Putamen (tissue), 1 donor: Measurements from ENCODE around the gene CDH4.

Source experiments
- DNase-seq: peaks from one replicate; pipeline ENCODE4 v3.0.0-alpha.2; 2016; ENCODE audit warnings: low spot score

The CDH4 gene

DNA sequence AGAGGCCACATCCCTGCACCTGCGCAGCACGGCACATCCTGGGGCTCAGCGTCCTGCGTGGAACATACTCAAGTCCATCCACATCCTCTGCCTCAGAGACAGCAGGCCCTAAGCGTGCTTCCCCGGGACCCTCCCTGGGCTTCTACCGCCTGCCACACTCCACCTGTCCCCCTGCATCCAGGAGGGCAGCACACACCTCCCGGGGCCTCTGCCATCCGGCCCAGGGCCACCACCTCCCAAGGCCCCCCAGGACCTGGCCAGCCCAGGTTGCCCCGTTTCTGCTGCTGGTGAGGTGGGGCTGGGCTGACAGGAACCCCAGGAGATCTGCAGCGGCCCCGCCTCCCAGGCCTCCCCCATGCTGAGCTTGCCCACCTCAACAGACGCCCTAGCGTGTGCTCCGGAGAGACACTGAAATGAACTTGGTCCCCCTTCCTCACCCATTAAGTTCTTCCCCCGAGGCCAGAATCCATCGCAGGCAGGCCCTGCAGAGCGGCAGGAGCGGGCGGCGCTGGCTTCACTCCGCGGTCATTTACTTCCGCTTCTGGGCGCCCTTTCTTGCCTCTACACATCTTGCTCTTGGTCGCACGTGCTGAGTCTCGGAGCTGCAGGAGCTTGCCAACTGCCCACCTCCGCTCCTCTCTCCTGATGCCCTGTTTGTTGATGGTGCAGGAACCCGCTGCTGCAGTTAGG lies 578.3 kb downstream of the CDH4 start:
- DNase-seq: no peak

GRCh38 chr20:61830991-61831390 lies 578.9 kb downstream of the CDH4 start:
- no peak for DNase-seq

GRCh38 chr20:61832181-61832580 lies 580.1 kb downstream of the CDH4 start:
- no peak for DNase-seq

GRCh38 chr20:61833807-61834610 lies 581.9 kb downstream of the CDH4 start:
- DNase-seq: no peak

DNA sequence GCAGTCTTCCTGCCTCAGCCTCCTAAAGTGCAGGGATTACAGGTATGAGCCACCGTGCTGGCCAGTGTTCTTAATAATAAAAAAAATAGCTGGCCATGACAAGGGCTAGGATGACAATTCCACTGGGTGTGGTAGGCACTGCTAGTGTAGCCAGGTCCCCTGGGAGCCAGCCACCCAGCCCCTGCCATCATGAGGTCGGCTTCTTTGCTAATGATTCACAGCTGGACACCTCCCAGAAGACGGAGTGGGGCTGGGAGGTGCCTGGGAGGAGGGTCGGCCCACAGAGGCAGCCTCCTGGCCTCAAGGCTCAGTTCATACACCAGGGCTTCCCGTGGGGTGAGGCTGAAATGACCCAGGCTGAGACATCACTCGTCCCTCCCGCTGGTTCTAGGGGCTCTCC lies 583.2 kb downstream of the CDH4 start:
- no peak for DNase-seq

- DNase-seq: no peak
These were observed 583.8 kb downstream of the CDH4 start for GRCh38 chr20:61835791-61836350.

GRCh38 chr20:61837200-61837599 lies 585.1 kb downstream of the CDH4 start:
- no peak for DNase-seq

DNA sequence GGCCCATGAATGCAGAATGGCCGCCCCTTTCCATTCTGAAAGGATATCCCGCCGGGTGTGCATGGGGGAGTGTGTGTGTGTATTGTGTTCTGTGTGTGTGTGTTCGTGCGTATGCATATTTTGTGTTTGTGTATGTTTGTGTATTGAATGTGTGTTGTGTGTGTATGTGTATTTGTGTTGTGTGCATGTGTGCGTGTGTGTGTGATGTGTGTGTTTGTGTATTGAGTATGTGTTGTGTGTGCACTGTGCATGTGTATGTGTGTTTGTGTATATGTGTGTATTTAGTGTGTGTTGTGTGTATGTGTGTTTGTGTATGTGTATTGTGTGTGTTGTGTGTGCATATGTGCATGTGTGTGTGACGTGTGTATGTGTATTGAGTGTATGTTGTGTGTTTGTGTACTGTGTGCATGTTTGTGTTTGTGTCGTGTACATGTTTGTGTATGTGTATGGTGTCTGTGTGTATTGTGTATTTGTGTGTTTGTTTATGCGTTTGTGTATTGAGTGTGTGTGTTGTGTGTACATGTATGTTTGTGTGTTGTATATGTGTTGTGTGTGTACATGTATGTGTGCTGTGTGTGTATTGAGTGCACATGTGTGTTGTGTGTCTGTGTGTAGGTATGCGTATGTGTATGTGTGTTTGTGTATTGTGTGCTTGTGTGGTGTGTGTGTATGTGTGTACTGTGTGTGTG lies 587.3 kb downstream of the CDH4 start:
- no peak for DNase-seq

DNA sequence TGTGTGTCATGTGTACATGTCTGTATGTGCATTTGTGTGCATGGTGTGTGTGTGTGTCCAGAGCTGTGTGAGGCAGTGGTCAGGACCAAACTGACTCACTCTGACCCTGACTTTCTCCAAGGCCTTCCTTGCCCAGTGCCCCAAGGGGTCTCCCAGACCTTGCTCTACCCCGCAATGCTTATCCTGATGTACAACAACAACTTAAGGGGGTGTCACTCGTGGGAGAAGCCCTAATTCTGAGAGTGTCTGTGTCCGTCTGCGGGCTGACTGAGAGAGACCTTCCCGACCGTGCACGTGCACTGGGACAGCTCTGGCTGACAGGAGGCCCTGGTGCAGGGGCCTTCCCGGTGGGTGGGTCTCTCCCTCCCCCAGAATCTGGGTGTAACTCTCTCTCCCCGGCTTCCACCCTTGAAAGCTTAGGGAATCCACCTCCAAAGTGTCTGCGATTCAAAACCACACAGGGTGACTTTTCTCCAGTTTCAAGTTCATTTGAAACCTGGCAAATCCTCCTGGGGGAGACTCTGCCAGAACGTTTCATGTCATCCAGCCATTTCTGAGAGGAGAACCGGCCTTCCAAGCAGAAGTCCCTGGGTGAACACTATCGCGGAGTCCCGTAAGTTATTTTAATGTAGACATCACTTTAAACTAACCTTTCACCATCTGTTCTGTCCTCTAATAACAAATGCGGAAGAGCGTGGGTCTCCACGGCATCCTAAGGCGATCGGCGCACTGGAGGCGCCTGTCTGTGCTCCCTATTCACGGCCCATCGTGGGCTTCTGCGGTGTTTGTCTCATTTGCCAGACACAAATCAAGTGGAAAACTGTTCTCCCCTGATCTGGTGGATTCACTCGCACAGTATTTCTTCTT lies 588.1 kb downstream of the CDH4 start:
- no peak for DNase-seq

DNA sequence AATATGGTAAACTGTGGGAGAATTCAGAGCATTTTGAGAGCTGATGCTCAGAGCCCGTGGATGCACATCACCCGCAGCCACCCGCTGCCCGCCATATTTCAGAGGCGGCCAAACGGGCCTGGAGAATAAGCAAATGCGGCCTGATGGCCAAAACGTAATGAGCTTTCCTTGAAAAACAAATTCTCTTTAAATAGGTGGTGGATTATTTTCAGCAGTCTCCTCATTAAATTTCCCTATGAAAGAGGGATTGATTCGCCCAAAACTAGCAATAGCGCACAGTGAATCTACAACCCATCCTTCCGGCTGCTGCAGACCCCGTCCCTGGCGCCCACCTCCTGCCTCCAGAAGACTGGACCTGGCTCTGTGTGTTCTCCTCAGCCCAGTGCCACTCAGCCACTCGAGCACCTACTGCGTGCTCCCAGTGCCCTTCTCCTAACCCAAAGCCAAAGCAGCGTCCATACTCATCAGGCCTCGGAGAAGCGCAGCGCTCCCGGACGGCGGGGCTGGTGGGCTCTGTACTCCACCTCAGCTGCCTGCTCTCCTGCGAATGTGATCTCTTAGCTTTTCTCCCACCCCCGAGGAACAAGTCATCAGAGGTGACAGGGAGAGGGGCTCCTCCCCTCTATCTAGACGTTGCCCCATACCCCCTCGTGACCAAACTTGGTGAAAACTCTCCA lies 588.9 kb downstream of the CDH4 start:
- DNase-seq: no peak

GRCh38 chr20:61841551-61841950 lies 589.5 kb downstream of the CDH4 start:
- DNase-seq: no peak

DNA sequence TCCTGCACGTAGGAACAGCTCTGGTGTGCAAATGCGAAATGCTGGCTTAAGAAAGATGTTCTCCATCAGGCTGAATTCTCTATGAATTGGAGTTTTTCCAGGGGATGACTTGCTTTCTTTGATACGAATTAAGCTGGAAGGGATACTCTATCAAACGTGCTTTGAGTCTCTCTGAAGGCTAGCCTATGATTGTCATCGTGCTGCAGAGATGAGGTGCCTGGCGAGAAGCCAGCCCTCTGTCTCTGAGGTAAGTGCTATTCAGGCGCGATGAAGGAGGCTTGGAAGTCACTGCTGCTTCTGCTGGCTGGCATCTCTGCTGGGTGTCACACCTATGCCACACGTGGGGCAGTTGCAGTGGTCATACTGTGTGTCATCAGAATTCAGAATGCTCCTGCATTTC lies 589.9 kb downstream of the CDH4 start:
- DNase-seq: no peak

DNA sequence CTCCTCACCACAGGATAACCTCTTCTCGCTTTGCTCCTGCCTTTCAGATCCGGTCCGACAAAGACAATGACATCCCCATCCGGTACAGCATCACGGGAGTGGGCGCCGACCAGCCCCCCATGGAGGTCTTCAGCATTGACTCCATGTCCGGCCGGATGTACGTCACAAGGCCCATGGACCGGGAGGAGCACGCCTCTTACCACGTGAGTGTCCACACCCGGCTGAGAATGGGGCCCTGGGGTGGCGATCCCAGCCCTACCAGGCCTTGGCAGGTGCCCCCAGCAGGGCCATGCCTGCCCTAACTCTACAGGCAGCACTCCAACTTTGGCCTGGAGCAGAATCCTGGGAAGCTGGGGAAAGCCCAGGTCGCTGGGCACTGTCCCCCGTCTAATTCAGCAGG lies 592.6 kb downstream of the CDH4 start:
- no peak for DNase-seq

- no peak for DNase-seq
These were observed 593.2 kb downstream of the CDH4 start for GRCh38 chr20:61845233-61845671.

- DNase-seq: no peak
These were observed 594.0 kb downstream of the CDH4 start for GRCh38 chr20:61846074-61846473.

DNA sequence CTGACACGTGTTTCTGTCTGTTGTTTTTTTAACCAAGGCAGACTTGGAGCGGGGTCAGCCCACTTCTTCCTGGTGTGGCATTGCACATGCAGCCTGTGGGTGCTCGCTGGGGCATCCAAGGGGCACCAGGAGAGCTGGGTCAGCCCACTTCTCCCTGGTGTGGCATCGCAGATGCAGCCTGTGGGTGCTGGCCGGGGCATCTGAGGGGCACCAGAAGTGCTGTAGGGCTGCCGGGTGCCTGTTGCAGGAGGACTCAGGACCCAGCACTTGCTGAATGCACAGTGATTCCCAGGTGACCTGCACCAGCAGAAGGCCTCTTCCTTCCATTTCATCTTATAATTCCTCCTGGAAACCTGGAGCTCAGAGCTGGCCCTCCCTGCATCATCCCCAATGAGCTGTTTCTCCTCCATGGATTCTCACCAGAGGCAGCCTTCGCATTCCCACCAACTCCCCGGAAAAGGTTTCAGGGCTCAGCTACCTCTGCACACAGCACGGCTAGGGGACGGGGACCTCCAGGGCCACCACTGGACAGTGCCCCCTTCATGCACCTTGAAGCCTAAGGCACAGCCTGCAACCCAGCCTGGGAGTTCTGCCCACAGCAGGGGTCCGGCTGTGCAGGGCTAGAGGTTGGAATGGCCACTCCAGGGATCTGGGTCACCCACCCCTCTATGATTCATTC lies 594.8 kb downstream of the CDH4 start:
- DNase-seq: no peak

DNA sequence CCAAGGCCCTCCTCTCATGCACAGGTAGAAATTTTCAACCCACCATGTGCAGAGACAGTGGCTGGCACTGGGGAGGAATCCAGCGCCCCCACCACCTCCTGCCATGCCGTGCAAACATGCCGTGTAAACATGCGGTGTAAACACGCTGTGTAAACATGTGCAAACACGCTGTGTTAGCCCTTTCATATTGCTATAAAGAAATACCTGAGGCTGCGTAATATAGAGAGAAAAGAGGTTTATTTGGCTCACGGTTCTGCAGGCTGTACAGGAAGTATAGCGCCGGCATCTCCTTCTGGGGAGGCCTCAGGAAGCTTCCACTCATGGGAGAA lies 595.3 kb downstream of the CDH4 start:
- DNase-seq: no peak

DNA sequence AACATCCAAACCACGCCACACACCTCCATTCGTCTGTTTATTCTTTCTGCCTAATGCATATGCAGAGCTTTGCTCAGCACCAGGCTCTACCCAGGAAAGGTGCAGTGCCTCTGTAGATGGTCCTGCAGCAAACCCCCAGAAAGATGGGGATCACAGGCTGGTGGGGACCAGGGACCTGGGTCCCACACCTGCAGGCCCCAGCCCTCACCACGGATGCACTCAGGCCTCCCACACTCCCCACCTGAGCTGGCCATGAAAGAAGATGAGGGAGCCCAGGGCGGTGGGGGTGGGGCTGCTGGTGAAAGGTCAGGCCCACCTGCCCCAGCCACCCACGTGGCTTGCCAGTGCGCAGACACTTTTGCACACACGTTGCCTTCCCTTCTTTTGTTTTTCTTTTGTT lies 595.9 kb downstream of the CDH4 start:
- no peak for DNase-seq

GRCh38 chr20:61848851-61849250 lies 596.8 kb downstream of the CDH4 start:
- DNase-seq: no peak

GRCh38 chr20:61849376-61849775 lies 597.3 kb downstream of the CDH4 start:
- no peak for DNase-seq

- DNase-seq: no peak
These were observed 597.8 kb downstream of the CDH4 start for GRCh38 chr20:61849822-61850221.
